Mammary epithelial cell (primary cell): ENCODE data around the gene LYL1.

Experiments used
- CTCF ChIP-seq, 2 donors: IDR thresholded peaks in 1 of 2; conservative IDR thresholded peaks in 1 of 2; 2 replicates each; pipeline ENCODE4 v1.5.1; 2011 to 2012; ENCODE audit warnings: inconsistent platforms in 2 of 2, low read length in 2 of 2, mild to moderate bottlenecking in 2 of 2, control low read depth in 1 of 2, low read depth in 1 of 2; ENCODE audit not compliant: insufficient read depth in 1 of 2; ENCODE audit errors: extremely low read depth in 1 of 2
- EZH2 ChIP-seq: IDR thresholded peaks from 2 replicates; pipeline ENCODE4 v1.6.1; 2012; ENCODE audit warnings: low read length, inconsistent platforms, borderline replicate concordance

- TF ChIP-seq CTCF (conservative IDR thresholded peaks at IDR 0.05 in 1 of 2, IDR thresholded peaks at IDR 0.05 in 1 of 2; ENCODE audit: extremely low read depth in 1 of 2, insufficient read depth in 1 of 2, low read depth in 1 of 2, low read length in 2 of 2) (no peak), EZH2 (no peak)
Measured at GRCh38 chr19:13120817-13121216, 18.2 kb upstream of the LYL1 start.
